Panc1 (cell line): ENCODE data around the gene LONP2. TPM values are rescaled to one million over a fixed set of nuclear protein-coding genes. Genes with fewer than 3 reads are reported as not detected.
A peak's percentile ranks its signal among the peaks of the same experiment; 100 is the strongest.

Experiments
- ATAC-seq: fragments of 200-7000 bp; cut with Tn5 transposase; 2 replicates; pipeline ENCODE4 v1.9.1; 2020; ENCODE audit warnings: mild to moderate bottlenecking, moderate library complexity
- BruUV-seq: library from RNA; stranded (reverse); fragments of 400-500 nt; replicated peaks from 2 replicates; lab custom pipeline; 2021; lab: Mats Ljungman, UMichigan
- CTCF ChIA-PET: fragments of 300-600 bp; sonication (Branson Sonifier 250); formaldehyde crosslinking; loops from one replicate; lab custom pipeline; 2022; ENCODE audit warnings: antibody characterized with exemption; lab: Charles Lee
- POLR2A ChIA-PET: fragments of 300-600 bp; sonication (Branson Sonifier 250); formaldehyde crosslinking; loops from one replicate; lab custom pipeline; 2022; ENCODE audit warnings: antibody characterized with exemption; lab: Charles Lee
- DNase-seq: peaks from one replicate; pipeline ENCODE4 v3.0.0-alpha.2; 2010; ENCODE audit warnings: low read depth, low spot score
- H3K27ac ChIP-seq: 2 replicates; pipeline ENCODE4 v1.5.1; 2011; ENCODE audit warnings: mild to moderate bottlenecking, low read length, inconsistent platforms
- H3K27me3 ChIP-seq: fragments of 200-500 bp; sonication (Bioruptor generic); 2 replicates; pipeline ENCODE4 v1.6.0; 2014; ENCODE audit warnings: low read length, inconsistent platforms; ENCODE audit not compliant: control insufficient read depth, insufficient read depth
- H3K36me3 ChIP-seq: fragments of 200-500 bp; sonication (Bioruptor generic); 2 replicates; pipeline ENCODE4 v1.5.1; 2014; ENCODE audit warnings: inconsistent platforms, mild to moderate bottlenecking, low read length, moderate library complexity; ENCODE audit not compliant: control insufficient read depth, insufficient read depth
- H3K4me1 ChIP-seq: 2 replicates; pipeline ENCODE4 v1.5.1; 2011; ENCODE audit warnings: inconsistent platforms, mild to moderate bottlenecking, low read length, moderate library complexity; ENCODE audit not compliant: control insufficient read depth, insufficient read depth
- H3K4me3 ChIP-seq, 2 experiments: 2 replicates each; pipeline ENCODE4 v1.5.1; 2011 to 2012; ENCODE audit warnings: low read depth in 2 of 2, low read length in 2 of 2, mild to moderate bottlenecking in 2 of 2, inconsistent platforms in 1 of 2, moderate library complexity in 1 of 2
- H3K9me3 ChIP-seq: fragments of 200-500 bp; sonication (Bioruptor generic); 2 replicates; pipeline ENCODE4 v1.5.1; 2014; ENCODE audit warnings: low read depth, mild to moderate bottlenecking, inconsistent platforms, low read length, moderate library complexity; ENCODE audit not compliant: control insufficient read depth, insufficient read depth
- POLR2AphosphoS5 ChIP-seq: IDR thresholded peaks from 2 replicates; pipeline ENCODE4 v1.6.1; 2012; ENCODE audit warnings: mild to moderate bottlenecking, low read depth, low read length, moderate library complexity
- SIN3A ChIP-seq: IDR thresholded peaks from 2 replicates; pipeline ENCODE4 v1.6.1; 2012; ENCODE audit warnings: low read depth, mild to moderate bottlenecking, low read length, moderate library complexity, borderline replicate concordance; ENCODE audit not compliant: insufficient read depth
- TCF7L2 ChIP-seq: IDR thresholded peaks from 2 replicates; pipeline ENCODE4 v1.6.1; 2011; ENCODE audit warnings: mild to moderate bottlenecking, low read depth, low read length, inconsistent platforms
- in situ Hi-C: cut with HindIII; loops from 2 replicates; pipeline ENCODE4 v1.10.0; 2016; ENCODE audit warnings: low sequenced_read_pairs, low pct_unique_long_range_greater_than_20kb
- intact Hi-C: fragments of 100-400 bp; cut with micrococcal nuclease; formaldehyde crosslinking; loops from one replicate; pipeline ENCODE4 v1.10.0; 2022; ENCODE audit not compliant: unreplicated experiment
- total RNA-seq: library from RNA; stranded (reverse); gene quantifications from one replicate; pipeline ENCODE4 v1.2.1, GENCODE V29; 2021; ENCODE audit not compliant: unreplicated experiment
- TF ChIP-seq, protein P1 (sequence below), 2 experiments: IDR thresholded peaks; 2 replicates each; pipeline ENCODE4 v1.6.1; 2011 to 2012; ENCODE audit warnings: low read depth in 2 of 2, control low read depth in 1 of 2, low read length in 1 of 2, mild to moderate bottlenecking in 1 of 2, moderate library complexity in 1 of 2; ENCODE audit not compliant: insufficient read depth in 1 of 2
- TF ChIP-seq, protein P2 (sequence below): fragments of 450-650 bp; IDR thresholded peaks from 2 replicates; pipeline ENCODE4 v1.5.1; 2017; ENCODE audit warnings: mild to moderate bottlenecking

LONP2 gene
- total RNA-seq, 1 experiment from 2014 or later, result 22.9 TPM

DNA sequence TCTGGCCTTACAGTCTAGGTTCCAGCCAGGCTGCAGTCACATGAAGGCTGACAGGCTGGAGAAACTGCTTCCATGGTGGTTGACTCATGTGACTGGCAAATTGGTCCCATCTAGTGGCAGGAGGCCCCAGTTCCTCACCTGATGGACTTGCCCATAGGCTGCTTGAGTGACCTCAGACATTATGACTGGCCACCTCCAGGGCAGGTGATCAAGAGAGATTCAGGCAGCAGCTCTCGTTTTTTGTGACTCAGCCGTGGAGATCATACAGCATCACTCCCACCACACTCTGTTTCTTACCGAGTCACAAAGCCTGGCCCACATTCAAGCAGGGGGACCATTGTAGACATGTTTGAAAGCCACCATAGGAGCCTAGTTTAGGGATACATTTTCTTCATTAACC is 106.6 kb downstream of the LONP2 start:
- no peaks in the 10 kb centered on the region for H3K4me1 ChIP-seq
- no peaks in the 10 kb centered on the region for H3K27me3 ChIP-seq
- H3K27ac ChIP-seq, result no peak overlapping the region
- TF ChIP-seq, protein P1, sequence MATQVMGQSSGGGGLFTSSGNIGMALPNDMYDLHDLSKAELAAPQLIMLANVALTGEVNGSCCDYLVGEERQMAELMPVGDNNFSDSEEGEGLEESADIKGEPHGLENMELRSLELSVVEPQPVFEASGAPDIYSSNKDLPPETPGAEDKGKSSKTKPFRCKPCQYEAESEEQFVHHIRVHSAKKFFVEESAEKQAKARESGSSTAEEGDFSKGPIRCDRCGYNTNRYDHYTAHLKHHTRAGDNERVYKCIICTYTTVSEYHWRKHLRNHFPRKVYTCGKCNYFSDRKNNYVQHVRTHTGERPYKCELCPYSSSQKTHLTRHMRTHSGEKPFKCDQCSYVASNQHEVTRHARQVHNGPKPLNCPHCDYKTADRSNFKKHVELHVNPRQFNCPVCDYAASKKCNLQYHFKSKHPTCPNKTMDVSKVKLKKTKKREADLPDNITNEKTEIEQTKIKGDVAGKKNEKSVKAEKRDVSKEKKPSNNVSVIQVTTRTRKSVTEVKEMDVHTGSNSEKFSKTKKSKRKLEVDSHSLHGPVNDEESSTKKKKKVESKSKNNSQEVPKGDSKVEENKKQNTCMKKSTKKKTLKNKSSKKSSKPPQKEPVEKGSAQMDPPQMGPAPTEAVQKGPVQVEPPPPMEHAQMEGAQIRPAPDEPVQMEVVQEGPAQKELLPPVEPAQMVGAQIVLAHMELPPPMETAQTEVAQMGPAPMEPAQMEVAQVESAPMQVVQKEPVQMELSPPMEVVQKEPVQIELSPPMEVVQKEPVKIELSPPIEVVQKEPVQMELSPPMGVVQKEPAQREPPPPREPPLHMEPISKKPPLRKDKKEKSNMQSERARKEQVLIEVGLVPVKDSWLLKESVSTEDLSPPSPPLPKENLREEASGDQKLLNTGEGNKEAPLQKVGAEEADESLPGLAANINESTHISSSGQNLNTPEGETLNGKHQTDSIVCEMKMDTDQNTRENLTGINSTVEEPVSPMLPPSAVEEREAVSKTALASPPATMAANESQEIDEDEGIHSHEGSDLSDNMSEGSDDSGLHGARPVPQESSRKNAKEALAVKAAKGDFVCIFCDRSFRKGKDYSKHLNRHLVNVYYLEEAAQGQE (IDR thresholded peaks at IDR 0.05; ENCODE audit: insufficient read depth in 1 of 2, low read depth in 2 of 2, low read length in 1 of 2), result no peak
- TF ChIP-seq SIN3A, result no peak
- TF ChIP-seq POLR2AphosphoS5, result no peak
- TF ChIP-seq, protein P2, sequence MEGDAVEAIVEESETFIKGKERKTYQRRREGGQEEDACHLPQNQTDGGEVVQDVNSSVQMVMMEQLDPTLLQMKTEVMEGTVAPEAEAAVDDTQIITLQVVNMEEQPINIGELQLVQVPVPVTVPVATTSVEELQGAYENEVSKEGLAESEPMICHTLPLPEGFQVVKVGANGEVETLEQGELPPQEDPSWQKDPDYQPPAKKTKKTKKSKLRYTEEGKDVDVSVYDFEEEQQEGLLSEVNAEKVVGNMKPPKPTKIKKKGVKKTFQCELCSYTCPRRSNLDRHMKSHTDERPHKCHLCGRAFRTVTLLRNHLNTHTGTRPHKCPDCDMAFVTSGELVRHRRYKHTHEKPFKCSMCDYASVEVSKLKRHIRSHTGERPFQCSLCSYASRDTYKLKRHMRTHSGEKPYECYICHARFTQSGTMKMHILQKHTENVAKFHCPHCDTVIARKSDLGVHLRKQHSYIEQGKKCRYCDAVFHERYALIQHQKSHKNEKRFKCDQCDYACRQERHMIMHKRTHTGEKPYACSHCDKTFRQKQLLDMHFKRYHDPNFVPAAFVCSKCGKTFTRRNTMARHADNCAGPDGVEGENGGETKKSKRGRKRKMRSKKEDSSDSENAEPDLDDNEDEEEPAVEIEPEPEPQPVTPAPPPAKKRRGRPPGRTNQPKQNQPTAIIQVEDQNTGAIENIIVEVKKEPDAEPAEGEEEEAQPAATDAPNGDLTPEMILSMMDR, result no peak
- no peak for TF ChIP-seq TCF7L2
- ATAC-seq, result no peak
- POLR2A ChIA-PET, result no interaction called here
- H3K9me3 ChIP-seq, result no peaks in the 10 kb centered on the region
- CTCF ChIA-PET, result no interaction called here
- 0 out of 2 replicates have a peak, but pooled peaks cover 3% of the 10 kb centered on the region for H3K36me3 ChIP-seq
- no TSS peak for BruUV-seq
- intact Hi-C loops, result loop anchor here (10.0 kb wide), 1 partner anchor 174 kb away; no protein-coding TSS in a partner anchor
- no peak for DNase-seq
- in situ Hi-C loops, result no loop called here
- no peak overlapping the region for H3K4me3 ChIP-seq

DNA sequence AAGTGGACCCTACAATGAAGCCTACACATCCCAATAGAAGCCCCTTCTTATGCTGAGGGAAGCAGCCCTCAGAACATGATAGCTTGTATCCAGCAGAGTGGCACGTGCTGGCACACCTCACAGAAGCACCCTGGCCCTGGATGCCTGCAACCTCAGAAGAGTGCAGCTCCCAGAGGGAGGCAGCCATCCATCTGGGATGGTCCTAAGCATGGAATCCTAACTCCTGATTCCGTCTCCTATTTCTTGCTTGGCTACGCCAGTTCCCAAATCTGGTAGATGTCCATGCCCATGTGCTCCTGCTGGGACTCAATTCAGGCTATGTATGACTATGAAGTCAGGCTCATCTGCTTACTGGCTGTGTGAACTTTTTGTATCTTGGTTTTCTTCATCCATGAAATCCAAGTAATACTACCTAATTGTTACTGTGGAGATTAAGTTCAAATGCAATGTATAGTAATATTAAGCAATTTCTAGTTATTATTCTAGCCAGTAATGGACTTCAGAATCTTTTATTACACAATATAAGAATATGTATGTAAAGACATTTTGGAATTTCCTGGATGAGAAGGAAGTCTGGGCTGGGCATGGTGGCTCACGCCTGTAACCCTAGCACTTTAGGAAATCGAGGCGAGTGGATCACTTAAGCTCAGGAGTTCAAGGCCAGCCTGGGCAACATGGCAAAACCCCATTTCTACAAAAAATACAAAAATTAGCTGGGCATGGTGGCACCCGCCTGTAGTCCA is 108.7 kb downstream of the LONP2 start:
- DNase-seq (no peak), ATAC-seq (peak; percentile 27; the same call in 1 of the 2 replicates)
- Histone ChIP-seq H3K4me3 (no peak overlapping the region), H3K4me1 (no peaks in the 10 kb centered on the region; the same call in 1 of the 2 replicates), H3K27ac (no peak overlapping the region), H3K9me3 (no peaks in the 10 kb centered on the region), H3K27me3 (no peaks in the 10 kb centered on the region), H3K36me3 (0 out of 2 replicates have a peak, but pooled peaks cover 3% of the 10 kb centered on the region)
- no peak for TF ChIP-seq POLR2AphosphoS5
- TF ChIP-seq, protein P1 (IDR thresholded peaks at IDR 0.05; ENCODE audit: insufficient read depth in 1 of 2, low read depth in 2 of 2, low read length in 1 of 2), result no peak
- TF ChIP-seq, protein P2, result no peak
- TF ChIP-seq TCF7L2, result no peak
- TF ChIP-seq SIN3A, result no peak
- ChIA-PET CTCF (no interaction called here), POLR2A (no interaction called here)
- in situ Hi-C loops (no loop called here), intact Hi-C loops (loop anchor here (10.0 kb wide), 1 partner anchor 172 kb away; no protein-coding TSS in a partner anchor)
- TSS peak; percentile 58 for BruUV-seq
